Subcutaneous adipose tissue (tissue), 4 donors: ENCODE data around the gene ABCF3. TPM values are rescaled to one million over a fixed set of nuclear protein-coding genes. Genes with fewer than 3 reads are reported as not detected.

Experiments
- total RNA-seq, 4 donors: library from RNA; depleted of rRNA; stranded (reverse); fragments of >200 nt; gene quantifications; one replicate each; pipeline ENCODE4 v1.1.0, GENCODE V29; 2016
- TF ChIP-seq, protein P1 (sequence below): fragments of 450-650 bp; IDR thresholded peaks from one replicate; pipeline ENCODE4 v1.5.1; 2016; ENCODE audit warnings: low read depth, mild to moderate bottlenecking, control low read depth, antibody characterized with exemption, moderate library complexity

ABCF3 gene
- total RNA-seq, 4 donors from 2014 or later: 40.8 to 72.5 (median 54.0) TPM

DNA sequence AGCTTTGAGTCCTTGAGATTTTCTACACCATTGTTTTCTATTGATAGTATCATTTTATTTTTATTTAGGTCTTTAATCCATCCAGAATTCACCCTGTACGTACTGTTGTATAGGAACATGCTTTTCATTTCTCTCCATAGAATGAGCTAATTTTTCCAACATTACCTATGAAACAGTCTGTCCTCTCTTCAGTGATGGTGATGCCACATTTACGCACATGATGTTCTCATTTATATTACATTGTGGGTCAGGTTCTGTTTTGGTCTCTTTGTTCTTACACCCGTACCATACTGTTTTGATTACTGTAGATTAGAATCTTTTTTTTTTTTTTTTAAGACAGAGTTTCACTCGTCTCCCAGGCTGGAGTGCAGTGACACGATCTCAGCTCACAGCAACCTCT lies 25.7 kb downstream of the ABCF3 start:
- TF ChIP-seq, protein P1, sequence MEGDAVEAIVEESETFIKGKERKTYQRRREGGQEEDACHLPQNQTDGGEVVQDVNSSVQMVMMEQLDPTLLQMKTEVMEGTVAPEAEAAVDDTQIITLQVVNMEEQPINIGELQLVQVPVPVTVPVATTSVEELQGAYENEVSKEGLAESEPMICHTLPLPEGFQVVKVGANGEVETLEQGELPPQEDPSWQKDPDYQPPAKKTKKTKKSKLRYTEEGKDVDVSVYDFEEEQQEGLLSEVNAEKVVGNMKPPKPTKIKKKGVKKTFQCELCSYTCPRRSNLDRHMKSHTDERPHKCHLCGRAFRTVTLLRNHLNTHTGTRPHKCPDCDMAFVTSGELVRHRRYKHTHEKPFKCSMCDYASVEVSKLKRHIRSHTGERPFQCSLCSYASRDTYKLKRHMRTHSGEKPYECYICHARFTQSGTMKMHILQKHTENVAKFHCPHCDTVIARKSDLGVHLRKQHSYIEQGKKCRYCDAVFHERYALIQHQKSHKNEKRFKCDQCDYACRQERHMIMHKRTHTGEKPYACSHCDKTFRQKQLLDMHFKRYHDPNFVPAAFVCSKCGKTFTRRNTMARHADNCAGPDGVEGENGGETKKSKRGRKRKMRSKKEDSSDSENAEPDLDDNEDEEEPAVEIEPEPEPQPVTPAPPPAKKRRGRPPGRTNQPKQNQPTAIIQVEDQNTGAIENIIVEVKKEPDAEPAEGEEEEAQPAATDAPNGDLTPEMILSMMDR: no peak

- TF ChIP-seq, protein P1: no peak
Observed at GRCh38 chr3:184218814-184219213, 32.8 kb downstream of the ABCF3 start.

GRCh38 chr3:184222521-184222920 lies 36.5 kb downstream of the ABCF3 start:
- TF ChIP-seq, protein P1: no peak

GRCh38 chr3:184223946-184224345 lies 37.9 kb downstream of the ABCF3 start:
- TF ChIP-seq, protein P1: no peak

DNA sequence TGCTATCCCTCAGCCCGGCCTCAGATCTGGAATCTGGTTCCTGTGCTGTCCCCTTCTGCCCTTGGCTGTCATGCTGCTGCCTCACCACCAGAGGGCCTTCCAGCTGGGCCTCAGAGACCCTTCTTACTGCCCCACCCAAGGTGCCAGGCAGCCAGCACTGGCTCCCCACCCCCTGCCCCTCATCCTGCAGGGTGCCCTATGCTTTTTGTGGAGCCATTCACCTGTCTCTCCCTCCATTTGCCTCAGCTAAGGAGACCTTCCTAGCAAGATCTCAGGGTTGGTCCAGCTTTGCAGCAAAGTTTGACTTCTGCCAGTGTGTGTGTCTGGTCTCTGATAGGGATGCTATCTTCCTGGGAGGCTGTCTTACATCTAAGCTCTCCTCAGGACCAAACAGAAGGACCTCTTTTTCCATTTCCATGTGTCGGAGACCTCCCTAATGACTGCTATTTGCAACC lies 41.5 kb downstream of the ABCF3 start:
- TF ChIP-seq, protein P1: no peak

GRCh38 chr3:184228376-184229137 lies 42.6 kb downstream of the ABCF3 start:
- TF ChIP-seq, protein P1: no peak

DNA sequence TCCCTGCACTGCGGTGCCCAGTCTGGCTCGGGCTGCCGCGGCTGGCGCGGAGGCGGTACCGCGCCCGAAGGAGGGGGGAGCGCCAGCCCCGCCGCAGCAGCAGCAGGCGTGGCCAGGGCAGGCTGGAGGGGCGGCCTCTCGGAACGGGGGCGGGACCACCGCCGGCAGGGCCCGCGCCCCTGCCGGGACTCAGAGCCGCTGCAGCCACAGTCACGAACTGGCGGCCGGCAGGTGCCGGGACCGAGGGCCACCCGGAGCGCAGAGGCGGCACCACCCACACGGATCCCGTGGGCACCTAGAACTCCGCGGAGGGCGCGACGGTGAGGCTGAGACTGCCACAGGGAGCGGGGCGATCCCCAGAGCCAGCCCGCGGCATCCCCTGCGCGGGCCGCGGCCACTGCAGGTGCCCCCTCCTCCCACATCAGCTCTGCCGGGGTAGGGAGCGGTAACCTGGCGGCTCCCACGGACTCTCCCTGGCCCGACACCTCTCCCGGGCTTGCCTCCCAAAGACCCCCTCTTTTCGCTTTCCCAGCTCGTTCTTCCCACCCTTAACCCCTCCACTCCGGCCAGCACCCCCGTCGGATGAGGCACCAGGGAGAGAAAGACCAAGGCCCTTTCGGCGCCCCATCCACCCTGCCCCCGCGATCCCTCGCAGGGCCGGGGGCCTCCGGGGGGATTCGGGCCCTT lies 43.5 kb downstream of the ABCF3 start, which contains the start of gene VWA5B2:
Gene VWA5B2, plus strand, starts transcription at position 192 of the 687 bp plus-strand sequence. CDS start 944 bp downstream, outside the sequence.
- TF ChIP-seq, protein P1: no peak
